Cardiac septum (tissue), 1 donor: Measurements from ENCODE around the gene EPB42. TPM values are rescaled to one million over a fixed set of nuclear protein-coding genes. Genes with fewer than 3 reads are reported as not detected.
"Not testable (repeated sequence)": the region's sequence is repeated elsewhere in the genome, so short reads cannot be mapped to it uniquely, and the experiment has no call there.

Experiments used
- DNase-seq: peaks from one replicate; pipeline ENCODE4 v3.0.0-alpha.2; 2020; ENCODE audit warnings: low spot score
- intact Hi-C: fragments of 100-400 bp; cut with DNase I; formaldehyde crosslinking; loops from one replicate; pipeline ENCODE4 v1.14.0; 2022
- total RNA-seq: library from RNA; stranded (reverse); fragmentation: NEBNext Ultra II Directional; extraction: Animal tissue kit (Norgen Biotek cat#: 25700); gene quantifications from one replicate; pipeline ENCODE4 v1.2.1, GENCODE V29; 2021
- donor health status: DM: no; HTN: no; CAD: no.

EPB42 gene
- total RNA-seq, 1 donor from 2014 or later = 0.38 TPM

DNA sequence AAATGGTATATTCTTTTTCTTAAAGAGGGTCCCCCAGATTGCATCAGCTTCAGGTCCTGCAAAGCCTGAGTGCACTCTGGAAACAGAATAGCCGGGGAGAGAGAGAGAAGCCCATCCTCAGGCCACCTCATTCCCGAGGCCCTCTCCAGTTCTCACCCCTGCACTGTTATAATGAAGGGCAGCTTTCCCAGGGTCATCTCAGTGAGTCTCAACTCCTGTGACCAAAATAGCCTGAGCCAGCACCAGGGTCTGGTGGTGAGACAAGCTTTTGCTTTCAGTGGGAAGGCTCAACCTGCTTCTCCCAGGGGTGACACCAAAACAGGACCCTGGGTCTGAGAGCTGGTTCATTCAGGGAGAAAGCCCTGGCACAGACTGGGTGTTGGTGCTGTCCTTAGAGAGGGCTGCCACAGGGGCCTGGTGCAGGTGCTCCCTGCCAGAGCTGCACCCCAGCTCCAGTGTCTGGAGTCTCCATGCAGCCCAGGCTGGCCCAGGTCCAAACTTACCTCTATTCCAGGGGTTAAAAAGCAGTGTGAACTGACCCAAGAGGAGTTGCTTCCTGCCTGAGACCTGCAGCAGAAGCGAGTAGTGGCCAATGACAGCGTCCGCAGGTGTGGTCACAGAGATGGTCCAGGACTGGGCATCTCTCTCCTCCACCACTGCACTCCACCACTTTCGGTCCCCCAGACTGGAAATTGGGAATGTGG lies 6.1 kb downstream of the EPB42 start:
- DNase-seq = no peak
- intact Hi-C loops = no loop called here

DNA sequence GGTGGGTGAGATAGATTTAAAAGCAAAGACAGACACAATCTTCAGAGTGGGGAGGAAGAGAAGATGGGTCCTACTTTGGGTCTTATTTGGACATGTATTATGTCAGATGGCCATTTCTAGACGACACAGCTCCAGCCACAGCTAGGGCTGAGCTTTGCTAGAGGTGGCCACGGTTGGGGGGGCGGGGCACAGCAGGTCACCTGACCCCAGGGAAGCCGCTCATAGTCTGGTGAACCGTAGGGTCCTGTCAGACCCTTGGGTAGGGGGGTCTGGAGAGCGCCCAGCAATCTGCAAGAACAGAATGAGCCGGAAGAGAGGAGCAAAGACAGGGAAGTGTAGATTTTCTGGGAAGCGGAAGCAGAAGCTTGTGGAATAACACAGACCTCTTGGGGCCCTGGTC lies 6.6 kb downstream of the EPB42 start:
- no peak for DNase-seq
- intact Hi-C loops = no loop called here

- DNase-seq = no peak
- intact Hi-C loops = no loop called here
Measured at GRCh38 chr15:43213466-43213865, 7.4 kb downstream of the EPB42 start.

GRCh38 chr15:43212951-43213350 lies 7.9 kb downstream of the EPB42 start:
- intact Hi-C loops = no loop called here
- DNase-seq = no peak

GRCh38 chr15:43212299-43212698 lies 8.5 kb downstream of the EPB42 start:
- no peak for DNase-seq
- intact Hi-C loops = no loop called here

DNA sequence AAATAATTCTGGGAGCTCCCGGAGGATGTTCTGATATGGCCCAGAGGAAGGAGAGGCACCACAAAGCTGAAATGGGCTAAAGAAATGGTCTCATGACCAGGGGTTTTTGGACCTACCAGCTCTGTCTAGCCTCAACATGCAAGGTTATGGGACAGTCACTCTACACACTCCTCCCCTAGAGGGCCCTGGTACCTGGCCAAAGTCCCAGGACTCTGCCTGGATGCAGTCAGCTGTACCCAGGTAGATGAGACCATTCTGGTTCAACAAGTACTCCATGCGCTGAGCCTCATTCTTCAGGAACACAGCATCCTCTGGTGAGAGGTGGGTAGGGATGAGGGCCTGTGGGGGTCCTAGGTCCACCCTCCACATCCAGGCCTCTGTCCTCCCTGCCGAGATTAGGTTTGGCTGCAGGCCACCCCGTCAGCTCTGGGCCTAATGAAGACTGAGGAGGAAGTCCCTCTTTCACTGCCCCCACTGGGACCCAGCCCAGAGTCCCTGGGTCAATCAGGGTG lies 9.5 kb downstream of the EPB42 start:
- no peak for DNase-seq
- intact Hi-C loops = no loop called here

GRCh38 chr15:43210807-43211206 lies 10.0 kb downstream of the EPB42 start:
- intact Hi-C loops = no loop called here
- DNase-seq = no peak

DNA sequence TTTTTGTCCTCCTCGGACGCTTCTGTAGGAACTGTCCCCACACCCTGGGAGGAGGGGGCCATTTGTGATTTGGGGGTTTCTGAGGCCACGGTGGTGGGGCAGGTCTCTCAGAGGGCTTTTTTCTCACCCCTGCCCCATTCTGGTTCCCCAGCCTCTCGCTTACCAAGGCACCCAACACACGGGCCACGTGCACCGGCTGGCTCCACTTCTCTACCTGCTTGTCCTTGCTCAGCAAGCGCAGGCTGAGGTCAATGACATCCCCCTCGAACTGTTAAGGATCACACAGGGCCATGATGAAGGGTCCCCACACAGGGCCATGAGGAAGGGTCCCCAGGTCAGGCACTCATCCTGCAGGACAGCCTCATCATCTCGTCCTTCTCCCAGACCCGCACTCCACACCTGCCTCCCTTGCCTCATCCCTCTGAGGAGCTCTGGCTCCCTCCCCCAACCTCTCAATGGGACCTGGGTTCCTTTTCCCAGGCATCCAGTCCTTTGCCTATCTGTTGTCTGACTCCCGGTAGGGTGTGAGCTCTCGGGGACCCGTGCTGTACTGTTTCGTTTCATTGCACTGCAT lies 10.6 kb downstream of the EPB42 start:
- intact Hi-C loops = no loop called here
- no peak for DNase-seq

DNA sequence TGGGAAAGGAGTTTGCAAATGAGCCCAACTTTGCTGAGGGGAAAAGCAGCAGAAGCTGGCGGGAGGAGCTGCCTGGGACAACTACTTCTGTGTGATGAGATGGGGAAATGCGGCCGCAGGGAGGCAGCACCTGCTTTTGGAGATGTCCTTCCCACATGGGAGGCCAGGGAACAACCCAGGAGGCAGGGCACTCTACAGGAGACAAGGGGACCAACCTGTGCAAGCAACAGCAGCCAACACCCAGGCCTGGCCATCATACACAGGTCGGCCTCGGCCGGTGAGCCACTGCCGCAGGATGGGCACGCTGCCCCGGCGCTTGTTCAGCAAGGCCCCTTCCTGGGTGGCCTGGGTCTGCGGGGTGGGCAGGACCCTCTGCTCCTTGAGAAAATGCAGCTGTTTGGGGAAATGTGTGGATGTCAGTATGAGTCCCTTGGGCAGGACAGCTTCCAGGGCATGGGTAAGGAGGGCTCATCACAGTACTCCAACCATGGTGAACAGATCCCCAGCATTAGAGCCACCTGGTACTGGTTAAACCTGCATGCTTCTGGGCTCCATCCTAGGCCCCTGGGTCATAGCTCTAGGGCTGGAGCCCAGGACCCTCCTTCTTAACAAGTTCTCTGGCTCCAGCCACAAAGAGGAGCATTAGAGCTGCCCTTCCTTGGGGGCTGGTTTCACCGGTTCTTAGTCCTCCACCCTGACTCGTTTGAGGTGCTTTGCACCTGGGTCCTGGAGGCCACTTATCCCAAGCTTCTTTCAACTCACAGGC lies 11.6 kb downstream of the EPB42 start:
- intact Hi-C loops = no loop called here
- no peak for DNase-seq

GRCh38 chr15:43208052-43209002 lies 12.5 kb downstream of the EPB42 start:
- DNase-seq = no peak
- intact Hi-C loops = no loop called here

GRCh38 chr15:43207024-43207423 lies 13.8 kb downstream of the EPB42 start:
- no peak for DNase-seq
- intact Hi-C loops = no loop called here

- DNase-seq = no peak
- intact Hi-C loops = no loop called here
Measured at GRCh38 chr15:43206054-43206453, 14.8 kb downstream of the EPB42 start.

GRCh38 chr15:43204016-43204901 lies 16.6 kb downstream of the EPB42 start:
- no peak for DNase-seq
- intact Hi-C loops = no loop called here

GRCh38 chr15:43199945-43200488 lies 20.8 kb downstream of the EPB42 start:
- DNase-seq = no peak
- intact Hi-C loops = no loop called here

GRCh38 chr15:43198992-43199391 lies 21.8 kb downstream of the EPB42 start:
- DNase-seq = no peak
- intact Hi-C loops = no loop called here

GRCh38 chr15:43198556-43198955 lies 22.3 kb downstream of the EPB42 start:
- intact Hi-C loops, DNase-seq: not testable (repeated sequence)

- intact Hi-C loops, DNase-seq: not testable (repeated sequence)
Measured at GRCh38 chr15:43197773-43198172, 23.0 kb downstream of the EPB42 start.

- no peak for DNase-seq
- intact Hi-C loops = no loop called here
Measured at GRCh38 chr15:43196760-43197548, 23.9 kb downstream of the EPB42 start.
